ENCODE measurements around the gene DUSP2.

Gene DUSP2

DNA sequence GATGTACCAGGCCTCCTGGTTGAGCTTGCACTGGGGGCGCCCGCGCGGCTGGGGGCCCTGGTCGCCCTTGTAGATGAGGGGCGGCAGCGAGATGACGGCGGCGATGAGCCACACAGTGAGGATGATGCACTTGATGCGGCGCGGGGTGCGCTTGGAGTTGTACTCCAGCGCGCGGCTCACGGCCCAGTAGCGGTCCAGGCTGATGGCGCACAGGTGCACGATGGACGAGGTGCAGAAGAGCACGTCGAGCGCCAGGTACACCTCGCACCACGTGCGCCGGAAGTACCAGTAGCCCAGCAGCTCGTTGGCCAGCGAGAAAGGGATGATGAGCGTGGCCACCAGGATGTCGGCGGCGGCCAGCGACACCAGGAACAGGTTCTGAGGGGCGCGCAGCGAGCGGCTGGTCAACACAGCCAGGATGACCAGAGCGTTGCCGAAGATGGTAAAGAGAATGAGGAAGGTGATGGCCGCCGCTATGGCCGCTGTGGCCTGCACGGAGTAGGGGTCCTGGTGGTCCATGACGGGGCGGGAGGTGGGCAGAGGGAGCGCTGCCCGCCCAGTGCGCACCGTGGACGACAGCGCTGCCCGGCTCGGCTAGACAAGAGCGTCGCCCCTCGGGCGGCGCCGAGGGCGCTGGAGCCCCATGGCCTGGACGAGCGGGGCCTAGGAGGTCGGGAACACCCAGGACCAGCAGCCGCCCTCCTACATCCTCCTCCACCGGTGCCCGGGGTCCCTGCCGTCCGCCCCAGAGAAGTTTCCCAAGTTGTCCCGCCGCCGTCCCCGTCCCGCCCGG, 29.4 kb downstream of the DUSP2 start:
- H3K27me3 ChIP-seq (replicated peaks in 2 of 5; ENCODE audit: control insufficient read depth in 4 of 5, insufficient read depth in 5 of 5, low read length in 4 of 5): peaks cover 0 to 35% (median 8%) of the 10 kb centered on the region in 5 experiments
- no peak overlapping the region for H3K27ac ChIP-seq (ENCODE audit: insufficient read depth in 1 of 2, low read depth in 1 of 2, low read length in 2 of 2, poor library complexity in 1 of 2, severe bottlenecking in 2 of 2)
- WGBS (ENCODE audit: insufficient coverage): 54% methylated on average over 65 of the region's 77 CpGs
- ChIA-PET CTCF (interaction anchor here (0.9 to 3.2 kb wide), 8 partner anchors 13 to 123 kb away, joined by 3 to 22 read pairs (median 5); no protein-coding TSS in a partner anchor), POLR2A (no interaction called here)
- DNase-seq: no peak
- peaks cover 0 to 29% (median 27%) of the 10 kb centered on the region in 4 experiments for H3K4me1 ChIP-seq (ENCODE audit: control extremely low read depth in 1 of 4, control insufficient read depth in 4 of 4, insufficient read depth in 4 of 4, low read length in 3 of 4)
- no peaks in the 10 kb centered on the region for H3K36me3 ChIP-seq (ENCODE audit: control insufficient read depth in 4 of 4, insufficient read depth in 4 of 4, low read length in 3 of 4)
- peak overlapping the region in 3 of 7 experiments; percentile 61 to 73 (median 61) for H3K4me3 ChIP-seq (ENCODE audit: control insufficient read depth in 1 of 7, extremely low read depth in 1 of 7, insufficient read depth in 4 of 7, low read depth in 2 of 7, low read length in 6 of 7)
- H3K9me3 ChIP-seq (ENCODE audit: control extremely low read depth in 1 of 5, control insufficient read depth in 4 of 5, insufficient read depth in 2 of 5, low read depth in 1 of 5, low read length in 4 of 5): peaks cover 0 to 7% (median 0%) of the 10 kb centered on the region in 5 experiments

DNA sequence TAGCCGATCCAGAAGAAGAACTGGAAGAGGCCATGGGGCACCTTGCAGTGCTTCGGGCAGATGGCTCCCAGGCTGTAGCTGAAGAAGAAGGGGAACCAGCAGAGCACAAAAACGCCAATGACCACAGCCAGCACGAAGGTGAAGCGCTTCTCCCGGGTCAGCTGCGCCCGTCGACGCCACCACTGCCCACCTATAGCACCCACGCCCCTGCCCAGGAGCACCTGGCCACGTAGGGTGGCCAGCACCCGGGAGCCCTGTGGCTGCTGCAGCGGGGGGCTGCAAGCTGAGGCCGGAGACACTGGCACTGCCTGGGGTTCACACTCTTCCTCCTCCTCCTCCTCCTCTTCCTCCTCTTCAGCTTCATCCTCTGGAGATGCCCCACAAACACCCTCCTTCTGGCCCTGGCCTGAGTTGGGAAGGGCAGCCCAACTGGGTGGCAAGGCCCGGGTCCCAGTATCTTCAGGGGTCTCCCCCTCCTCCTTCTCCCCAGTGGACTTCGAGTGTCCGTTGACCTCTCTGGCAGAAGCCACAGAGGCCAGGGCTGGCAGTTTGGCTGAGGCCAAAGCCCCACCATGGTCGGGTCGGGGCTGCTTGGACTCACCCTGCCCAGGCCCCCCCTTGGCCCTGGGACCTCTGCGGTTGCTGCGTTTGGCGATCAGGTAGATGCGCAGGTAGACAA, 30.2 kb downstream of the DUSP2 start:
- CTCF ChIA-PET: interaction anchor here (0.9 to 1.7 kb wide), 2 partner anchors 43 to 122 kb away, joined by 3 to 4 read pairs; no protein-coding TSS in a partner anchor
- H3K27ac ChIP-seq (ENCODE audit: insufficient read depth in 1 of 2, low read depth in 1 of 2, low read length in 2 of 2, poor library complexity in 1 of 2, severe bottlenecking in 2 of 2): no peak overlapping the region
- DNase-seq: no peak
- WGBS (ENCODE audit: insufficient coverage): 97% methylated on average over 17 of the region's 24 CpGs
- H3K4me1 ChIP-seq (ENCODE audit: control extremely low read depth in 1 of 4, control insufficient read depth in 4 of 4, insufficient read depth in 4 of 4, low read length in 3 of 4): peaks cover 0 to 23% (median 20%) of the 10 kb centered on the region in 4 experiments
- H3K36me3 ChIP-seq (ENCODE audit: control insufficient read depth in 4 of 4, insufficient read depth in 4 of 4, low read length in 3 of 4): no peaks in the 10 kb centered on the region
- peaks cover 0 to 7% (median 0%) of the 10 kb centered on the region in 5 experiments for H3K9me3 ChIP-seq (ENCODE audit: control extremely low read depth in 1 of 5, control insufficient read depth in 4 of 5, insufficient read depth in 2 of 5, low read depth in 1 of 5, low read length in 4 of 5)
- POLR2A ChIA-PET: no interaction called here
- H3K4me3 ChIP-seq (ENCODE audit: control insufficient read depth in 1 of 7, extremely low read depth in 1 of 7, insufficient read depth in 4 of 7, low read depth in 2 of 7, low read length in 6 of 7): no peak overlapping the region
- peaks cover 0 to 35% (median 8%) of the 10 kb centered on the region in 5 experiments for H3K27me3 ChIP-seq (replicated peaks in 2 of 5; ENCODE audit: control insufficient read depth in 4 of 5, insufficient read depth in 5 of 5, low read length in 4 of 5)

DNA sequence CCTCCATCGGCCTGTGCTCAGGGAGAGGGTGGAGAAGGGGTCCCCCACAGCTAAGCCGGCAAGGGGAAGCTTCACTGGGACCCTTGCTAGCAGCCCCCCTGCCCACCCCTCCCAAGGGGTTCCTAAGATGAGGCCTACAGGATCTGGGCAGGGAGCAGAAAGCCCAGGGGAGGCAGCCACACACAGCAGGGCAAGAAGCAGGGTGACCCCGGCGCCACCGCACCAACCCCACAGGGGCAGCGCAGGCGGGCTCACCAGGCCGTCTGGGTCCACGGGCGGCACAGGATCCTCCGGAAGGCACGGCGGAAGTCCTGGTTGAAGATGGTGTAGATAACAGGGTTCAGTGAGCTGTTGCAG, 30.7 kb downstream of the DUSP2 start:
- ChIA-PET POLR2A (no interaction called here), CTCF (interaction anchor here (0.9 kb wide), 1 partner anchor 121 kb away, joined by 4 read pairs; no protein-coding TSS in a partner anchor)
- H3K4me1 ChIP-seq (ENCODE audit: control extremely low read depth in 1 of 4, control insufficient read depth in 4 of 4, insufficient read depth in 4 of 4, low read length in 3 of 4): peaks cover 0 to 17% (median 15%) of the 10 kb centered on the region in 4 experiments
- H3K27ac ChIP-seq (ENCODE audit: insufficient read depth in 1 of 2, low read depth in 1 of 2, low read length in 2 of 2, poor library complexity in 1 of 2, severe bottlenecking in 2 of 2): no peak overlapping the region
- H3K9me3 ChIP-seq (ENCODE audit: control extremely low read depth in 1 of 5, control insufficient read depth in 4 of 5, insufficient read depth in 2 of 5, low read depth in 1 of 5, low read length in 4 of 5): peaks cover 0 to 7% (median 0%) of the 10 kb centered on the region in 5 experiments
- 97% methylated on average over 4 of the region's 13 CpGs for WGBS (ENCODE audit: insufficient coverage)
- no peak overlapping the region for H3K4me3 ChIP-seq (ENCODE audit: control insufficient read depth in 1 of 7, extremely low read depth in 1 of 7, insufficient read depth in 4 of 7, low read depth in 2 of 7, low read length in 6 of 7)
- no peak for DNase-seq
- H3K36me3 ChIP-seq (ENCODE audit: control insufficient read depth in 4 of 4, insufficient read depth in 4 of 4, low read length in 3 of 4): no peaks in the 10 kb centered on the region
- H3K27me3 ChIP-seq (replicated peaks in 2 of 5; ENCODE audit: control insufficient read depth in 4 of 5, insufficient read depth in 5 of 5, low read length in 4 of 5): peaks cover 0 to 35% (median 8%) of the 10 kb centered on the region in 5 experiments

DNA sequence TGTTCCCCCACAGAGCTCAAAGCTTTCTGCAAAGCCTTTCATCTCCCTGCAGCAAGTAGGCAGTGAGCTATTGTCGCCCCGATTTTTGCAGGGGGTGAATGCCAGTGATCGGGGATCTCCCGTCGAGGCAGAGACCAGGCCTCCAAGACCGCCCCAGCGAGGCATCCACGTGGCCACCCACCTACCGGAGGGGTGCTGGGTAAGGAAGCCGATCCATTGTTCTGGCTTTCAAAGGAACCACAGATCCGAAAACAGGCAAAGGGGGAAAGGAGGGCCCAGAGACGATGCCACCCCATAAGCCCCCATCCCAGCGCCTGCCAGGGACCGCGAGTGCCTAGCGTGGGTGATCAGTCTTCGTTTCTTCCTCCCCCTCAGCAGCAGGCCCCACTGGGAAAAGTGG, 31.3 kb downstream of the DUSP2 start:
- no peak for DNase-seq
- Histone ChIP-seq H3K4me1 (ENCODE audit: control extremely low read depth in 1 of 4, control insufficient read depth in 4 of 4, insufficient read depth in 4 of 4, low read length in 3 of 4) (peaks cover 0 to 16% (median 14%) of the 10 kb centered on the region in 4 experiments), H3K9me3 (ENCODE audit: control extremely low read depth in 1 of 5, control insufficient read depth in 4 of 5, insufficient read depth in 2 of 5, low read depth in 1 of 5, low read length in 4 of 5) (peaks cover 0 to 7% (median 0%) of the 10 kb centered on the region in 5 experiments), H3K27me3 (replicated peaks in 2 of 5; ENCODE audit: control insufficient read depth in 4 of 5, insufficient read depth in 5 of 5, low read length in 4 of 5) (peaks cover 0 to 35% (median 8%) of the 10 kb centered on the region in 5 experiments), H3K36me3 (ENCODE audit: control insufficient read depth in 4 of 4, insufficient read depth in 4 of 4, low read length in 3 of 4) (no peaks in the 10 kb centered on the region), H3K27ac (ENCODE audit: insufficient read depth in 1 of 2, low read depth in 1 of 2, low read length in 2 of 2, poor library complexity in 1 of 2, severe bottlenecking in 2 of 2) (no peak overlapping the region), H3K4me3 (ENCODE audit: control insufficient read depth in 1 of 7, extremely low read depth in 1 of 7, insufficient read depth in 4 of 7, low read depth in 2 of 7, low read length in 6 of 7) (no peak overlapping the region)
- WGBS (ENCODE audit: insufficient coverage): 93% methylated on average over 9 of the region's 17 CpGs
- CTCF ChIA-PET: interaction anchor here (0.6 to 1.1 kb wide), 5 partner anchors 11 to 91 kb away, joined by 3 to 4 read pairs (median 3); no protein-coding TSS in a partner anchor
- POLR2A ChIA-PET: no interaction called here

DNA sequence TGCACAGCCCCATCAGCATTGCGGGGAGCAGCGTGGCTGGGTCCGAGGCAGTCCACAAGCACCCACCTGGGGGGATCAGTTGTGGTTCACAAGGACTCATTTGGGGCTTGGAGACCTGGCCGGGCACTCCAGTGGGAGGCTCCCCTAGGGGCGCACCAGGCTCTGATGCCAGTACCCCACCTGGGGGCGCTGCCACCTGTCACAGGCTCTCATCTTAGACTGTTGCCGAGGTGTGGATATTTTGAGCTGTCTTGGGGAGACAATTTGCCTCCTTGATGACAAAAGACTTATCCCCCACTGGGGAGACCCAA, 31.9 kb downstream of the DUSP2 start:
- peak in 1 of 3 donors; percentile 8 for DNase-seq
- ChIA-PET CTCF (interaction anchor here (0.9 to 1.1 kb wide), 5 partner anchors 10 to 91 kb away, joined by 3 read pairs; no protein-coding TSS in a partner anchor), POLR2A (no interaction called here)
- peaks cover 0 to 16% (median 15%) of the 10 kb centered on the region in 4 experiments for H3K4me1 ChIP-seq (ENCODE audit: control extremely low read depth in 1 of 4, control insufficient read depth in 4 of 4, insufficient read depth in 4 of 4, low read length in 3 of 4)
- peaks cover 0 to 7% (median 0%) of the 10 kb centered on the region in 5 experiments for H3K9me3 ChIP-seq (ENCODE audit: control extremely low read depth in 1 of 5, control insufficient read depth in 4 of 5, insufficient read depth in 2 of 5, low read depth in 1 of 5, low read length in 4 of 5)
- H3K36me3 ChIP-seq (ENCODE audit: control insufficient read depth in 4 of 4, insufficient read depth in 4 of 4, low read length in 3 of 4): no peaks in the 10 kb centered on the region
- H3K27ac ChIP-seq (ENCODE audit: insufficient read depth in 1 of 2, low read depth in 1 of 2, low read length in 2 of 2, poor library complexity in 1 of 2, severe bottlenecking in 2 of 2): no peak overlapping the region
- 100% methylated on average over 5 of the region's 7 CpGs for WGBS (ENCODE audit: insufficient coverage)
- peaks cover 0 to 35% (median 8%) of the 10 kb centered on the region in 5 experiments for H3K27me3 ChIP-seq (replicated peaks in 2 of 5; ENCODE audit: control insufficient read depth in 4 of 5, insufficient read depth in 5 of 5, low read length in 4 of 5)
- no peak overlapping the region for H3K4me3 ChIP-seq (ENCODE audit: control insufficient read depth in 1 of 7, extremely low read depth in 1 of 7, insufficient read depth in 4 of 7, low read depth in 2 of 7, low read length in 6 of 7)

DNA sequence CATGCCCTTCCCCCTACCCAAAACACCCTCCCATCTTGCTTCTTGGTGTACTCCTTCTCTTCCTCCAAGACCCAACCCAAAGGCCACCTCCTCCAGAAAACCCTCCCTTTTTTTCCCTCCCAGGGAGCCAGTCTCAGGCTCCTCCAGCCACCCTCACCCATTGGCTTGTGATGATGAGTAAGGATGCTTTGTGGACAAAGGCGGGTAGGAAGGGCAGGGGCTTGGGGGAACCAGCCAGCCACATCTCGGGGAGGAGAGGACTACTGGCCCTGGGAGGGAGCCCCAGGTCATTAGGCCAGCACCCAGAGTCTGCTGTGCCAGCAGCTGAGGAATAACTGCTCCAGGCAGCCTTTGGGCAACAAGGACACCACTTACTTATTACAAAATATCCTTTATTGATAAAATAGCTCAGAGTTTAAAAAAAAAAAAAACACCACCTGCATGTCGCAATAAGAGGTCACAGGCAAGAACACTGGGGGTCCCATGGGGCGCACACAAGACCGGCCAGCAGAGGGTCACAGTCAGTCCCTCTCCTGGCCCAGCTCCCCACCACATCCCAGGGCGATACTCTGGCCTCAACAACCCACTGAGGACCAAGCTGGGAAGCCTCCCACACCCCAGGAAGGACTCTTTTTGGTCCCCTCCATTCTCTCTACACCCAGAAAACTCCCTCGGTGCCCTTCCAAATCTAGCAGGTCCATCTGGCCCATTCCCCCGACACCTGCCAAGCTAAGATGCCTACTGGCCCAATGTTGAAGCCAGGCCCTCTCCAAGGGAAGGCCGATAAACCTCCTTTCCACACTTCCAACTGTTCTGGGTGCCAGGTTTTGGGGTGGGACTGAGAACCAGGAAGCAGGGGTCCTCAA, 32.5 kb downstream of the DUSP2 start:
- no peak overlapping the region for H3K4me3 ChIP-seq (ENCODE audit: control insufficient read depth in 1 of 7, extremely low read depth in 1 of 7, insufficient read depth in 4 of 7, low read depth in 2 of 7, low read length in 6 of 7)
- 91% methylated on average over 6 of the region's 9 CpGs for WGBS (ENCODE audit: insufficient coverage)
- H3K36me3 ChIP-seq (ENCODE audit: control insufficient read depth in 4 of 4, insufficient read depth in 4 of 4, low read length in 3 of 4): no peaks in the 10 kb centered on the region
- no peak overlapping the region for H3K27ac ChIP-seq (ENCODE audit: insufficient read depth in 1 of 2, low read depth in 1 of 2, low read length in 2 of 2, poor library complexity in 1 of 2, severe bottlenecking in 2 of 2)
- H3K4me1 ChIP-seq (ENCODE audit: control extremely low read depth in 1 of 4, control insufficient read depth in 4 of 4, insufficient read depth in 4 of 4, low read length in 3 of 4): peaks cover 0 to 18% (median 15%) of the 10 kb centered on the region in 4 experiments
- H3K9me3 ChIP-seq (ENCODE audit: control extremely low read depth in 1 of 5, control insufficient read depth in 4 of 5, insufficient read depth in 2 of 5, low read depth in 1 of 5, low read length in 4 of 5): peaks cover 0 to 7% (median 0%) of the 10 kb centered on the region in 5 experiments
- CTCF ChIA-PET: interaction anchor here (0.9 to 1.1 kb wide), 4 partner anchors 10 to 62 kb away, joined by 3 read pairs; no protein-coding TSS in a partner anchor
- POLR2A ChIA-PET: no interaction called here
- DNase-seq: no peak
- peaks cover 0 to 32% (median 8%) of the 10 kb centered on the region in 5 experiments for H3K27me3 ChIP-seq (replicated peaks in 2 of 5; ENCODE audit: control insufficient read depth in 4 of 5, insufficient read depth in 5 of 5, low read length in 4 of 5)
